Gastroesophageal sphincter (tissue), 3 donors: ENCODE results near the gene CSMD2.

ENCODE experiments used
- CTCF ChIP-seq, 4 experiments: fragments of 200-600 bp in 2 of 4; fragments of 450-650 bp in 2 of 4; sonication (generic) in 1 of 4; IDR thresholded peaks; one replicate each; pipeline ENCODE4 v1.5.1; 2017 to 2019; ENCODE audit warnings: antibody characterized with exemption in 4 of 4, mild to moderate bottlenecking in 2 of 4, moderate library complexity in 2 of 4
- EP300 ChIP-seq: sonication (generic); formaldehyde crosslinking; IDR thresholded peaks from one replicate; pipeline ENCODE4 v1.6.1; 2017; ENCODE audit warnings: antibody characterized with exemption, mild to moderate bottlenecking
- POLR2A ChIP-seq, 2 donors: fragments of 450-650 bp; IDR thresholded peaks; one replicate each; pipeline ENCODE4 v1.6.1; 2017; ENCODE audit warnings: antibody characterized with exemption in 2 of 2, mild to moderate bottlenecking in 2 of 2, moderate library complexity in 1 of 2

- TF ChIP-seq CTCF (IDR thresholded peaks at IDR 0.05) (no peak), POLR2A (IDR thresholded peaks at IDR 0.05) (no peak), EP300 (no peak)
Measured at GRCh38 chr1:33782776-33783175, 382.3 kb downstream of the CSMD2 start.
